BLaER1 treated with 17β-estradiol and CSF1 and Interleukin-3, amounts not matched to agents 10 nM and 100 nM (cell line): Measurements from ENCODE around the gene LRRC49.

Experiments used
- H3K27ac ChIP-seq, 11 experiments: shearing (Covaris generic); formaldehyde crosslinking; 2 replicates each; pipeline ENCODE4 v1.8.1; 2022
- H3K27me3 ChIP-seq, 11 experiments: shearing (Covaris generic); formaldehyde crosslinking; 2 replicates each; pipeline ENCODE4 v1.8.1; 2022
- H3K36me3 ChIP-seq, 11 experiments: shearing (Covaris generic); formaldehyde crosslinking; 2 replicates each; pipeline ENCODE4 v1.8.1; 2022
- H3K4me1 ChIP-seq, 10 experiments: shearing (Covaris generic); formaldehyde crosslinking; 2 replicates each; pipeline ENCODE4 v1.8.1; 2022
- H3K4me2 ChIP-seq, 11 experiments: shearing (Covaris generic); formaldehyde crosslinking; 2 replicates each; pipeline ENCODE4 v1.8.1; 2022
- H3K4me3 ChIP-seq, 10 experiments: shearing (Covaris generic); formaldehyde crosslinking; 2 replicates each; pipeline ENCODE4 v1.8.1; 2022
- H3K9ac ChIP-seq, 11 experiments: shearing (Covaris generic); formaldehyde crosslinking; 2 replicates each; pipeline ENCODE4 v1.8.1; 2022
- H3K9me3 ChIP-seq, 11 experiments: shearing (Covaris generic); formaldehyde crosslinking; replicated peaks in 1 of 11; 2 replicates each; pipeline ENCODE4 v1.8.1; 2022
- H4K20me1 ChIP-seq, 11 experiments: shearing (Covaris generic); formaldehyde crosslinking; 2 replicates each; pipeline ENCODE4 v1.8.1; 2022
- Cebpa-rat ChIP-seq, 11 experiments: shearing (Covaris generic); IDR thresholded peaks; 2 replicates each; pipeline ENCODE4 v1.8.1; 2022

LRRC49 gene

GRCh38 chr15:71093054-71094024 is 200.7 kb downstream of the LRRC49 start:
- H3K9ac ChIP-seq: no peak overlapping the region
- H3K4me3 ChIP-seq: no peak overlapping the region
- no peak overlapping the region for H3K4me2 ChIP-seq

GRCh38 chr15:71094137-71094536 is 201.5 kb downstream of the LRRC49 start:
- Histone ChIP-seq H3K27me3 (no peaks in the 10 kb centered on the region), H3K27ac (no peak overlapping the region), H3K4me3 (no peak overlapping the region), H3K4me2 (no peak overlapping the region), H4K20me1 (no peaks in the 10 kb centered on the region), H3K4me1 (no peaks in the 10 kb centered on the region), H3K9me3 (peaks cover 0 to 11% (median 1%) of the 10 kb centered on the region in 11 experiments; a peak in 9 of 22 replicates), H3K9ac (no peak overlapping the region), H3K36me3 (no peaks in the 10 kb centered on the region)
- no peak for TF ChIP-seq Cebpa-rat (IDR thresholded peaks at IDR 0.05)

More at GRCh38 chr15:71093054-71094024, 200.7 kb downstream of the LRRC49 start:
- Histone ChIP-seq H3K4me1 (no peaks in the 10 kb centered on the region), H3K27me3 (no peaks in the 10 kb centered on the region), H3K27ac (no peak overlapping the region), H4K20me1 (no peaks in the 10 kb centered on the region), H3K36me3 (no peaks in the 10 kb centered on the region), H3K9me3 (peaks cover 0 to 18% (median 9%) of the 10 kb centered on the region in 11 experiments; a peak in 17 of 22 replicates)
- no peak for TF ChIP-seq Cebpa-rat (IDR thresholded peaks at IDR 0.05)

- no peak overlapping the region for H3K4me3 ChIP-seq
- TF ChIP-seq Cebpa-rat (IDR thresholded peaks at IDR 0.05): no peak
- H3K9ac ChIP-seq: no peak overlapping the region
- no peaks in the 10 kb centered on the region for H3K4me1 ChIP-seq
- no peaks in the 10 kb centered on the region for H4K20me1 ChIP-seq
- H3K27ac ChIP-seq: no peak overlapping the region
- H3K4me2 ChIP-seq: no peak overlapping the region
- peaks cover 0 to 5% (median 0%) of the 10 kb centered on the region in 11 experiments; a peak in 1 of 22 replicates for H3K9me3 ChIP-seq
- H3K36me3 ChIP-seq: no peaks in the 10 kb centered on the region
- H3K27me3 ChIP-seq: no peaks in the 10 kb centered on the region
These were observed 204.1 kb downstream of the LRRC49 start for GRCh38 chr15:71096676-71097075.

GRCh38 chr15:71097890-71098289 is 205.3 kb downstream of the LRRC49 start:
- H3K9ac ChIP-seq: no peak overlapping the region
- H3K36me3 ChIP-seq: no peaks in the 10 kb centered on the region
- peaks cover 0 to 5% (median 0%) of the 10 kb centered on the region in 11 experiments; a peak in 1 of 22 replicates for H3K9me3 ChIP-seq
- TF ChIP-seq Cebpa-rat (IDR thresholded peaks at IDR 0.05): no peak
- no peak overlapping the region for H3K27ac ChIP-seq
- H4K20me1 ChIP-seq: no peaks in the 10 kb centered on the region
- H3K4me3 ChIP-seq: no peak overlapping the region
- no peak overlapping the region for H3K4me2 ChIP-seq
- H3K4me1 ChIP-seq: no peaks in the 10 kb centered on the region
- H3K27me3 ChIP-seq: no peaks in the 10 kb centered on the region

- Histone ChIP-seq H3K27me3 (no peaks in the 10 kb centered on the region), H3K9ac (no peak overlapping the region), H3K27ac (no peak overlapping the region), H3K4me1 (no peaks in the 10 kb centered on the region), H3K36me3 (no peaks in the 10 kb centered on the region), H4K20me1 (no peaks in the 10 kb centered on the region), H3K4me3 (no peak overlapping the region), H3K4me2 (no peak overlapping the region), H3K9me3 (peaks cover 0 to 5% (median 0%) of the 10 kb centered on the region in 11 experiments; a peak in 1 of 22 replicates)
- TF ChIP-seq Cebpa-rat (IDR thresholded peaks at IDR 0.05): no peak
These were observed 206.3 kb downstream of the LRRC49 start for GRCh38 chr15:71098920-71099319.
